HG03196 (cell line): ENCODE results near the gene COMT.

ENCODE experiments used
- ATAC-seq: cut with Tn5 transposase; IDR thresholded peaks from one replicate; pipeline ENCODE4 v1.9.1; 2021; ENCODE audit not compliant: unreplicated experiment

COMT gene

DNA sequence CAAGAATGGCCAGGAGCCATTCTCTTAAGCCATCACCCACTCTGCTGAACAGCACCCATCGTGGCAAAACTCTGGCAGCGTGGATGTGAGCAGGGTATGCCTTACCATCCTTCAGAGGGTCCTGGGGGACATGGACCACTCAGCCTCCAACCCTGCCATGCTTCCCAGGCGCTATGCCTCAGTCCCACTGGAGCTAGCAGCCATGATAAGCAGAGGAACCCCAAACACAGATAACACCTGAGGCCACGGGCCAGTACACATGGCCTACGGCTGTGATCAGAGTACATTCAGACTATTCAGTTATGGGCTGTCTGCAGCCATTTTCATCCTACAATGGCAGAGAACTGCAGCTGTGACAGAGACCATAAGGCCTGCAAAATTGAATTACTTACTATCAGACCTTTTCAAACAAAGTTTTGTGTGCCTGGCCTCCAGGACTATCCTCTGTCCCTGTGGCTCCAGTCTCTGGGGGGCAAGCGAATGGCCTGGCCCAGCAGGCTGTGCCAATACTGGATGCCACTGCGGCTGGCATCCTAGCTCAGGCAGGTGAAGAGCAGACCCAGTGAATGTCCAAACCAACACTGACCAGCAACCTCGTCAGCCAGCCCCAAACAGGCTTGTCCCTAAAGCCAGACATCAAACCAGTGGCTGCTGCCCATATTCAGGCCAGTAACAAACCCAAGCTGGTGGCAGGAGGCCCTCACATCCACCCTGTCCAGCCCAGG lies 68.2 kb downstream of the COMT start:
- ATAC-seq = no peak

GRCh38 chr22:20010307-20011122 lies 68.9 kb downstream of the COMT start:
- ATAC-seq = no peak

GRCh38 chr22:20011123-20011992 lies 69.8 kb downstream of the COMT start:
- no peak for ATAC-seq

DNA sequence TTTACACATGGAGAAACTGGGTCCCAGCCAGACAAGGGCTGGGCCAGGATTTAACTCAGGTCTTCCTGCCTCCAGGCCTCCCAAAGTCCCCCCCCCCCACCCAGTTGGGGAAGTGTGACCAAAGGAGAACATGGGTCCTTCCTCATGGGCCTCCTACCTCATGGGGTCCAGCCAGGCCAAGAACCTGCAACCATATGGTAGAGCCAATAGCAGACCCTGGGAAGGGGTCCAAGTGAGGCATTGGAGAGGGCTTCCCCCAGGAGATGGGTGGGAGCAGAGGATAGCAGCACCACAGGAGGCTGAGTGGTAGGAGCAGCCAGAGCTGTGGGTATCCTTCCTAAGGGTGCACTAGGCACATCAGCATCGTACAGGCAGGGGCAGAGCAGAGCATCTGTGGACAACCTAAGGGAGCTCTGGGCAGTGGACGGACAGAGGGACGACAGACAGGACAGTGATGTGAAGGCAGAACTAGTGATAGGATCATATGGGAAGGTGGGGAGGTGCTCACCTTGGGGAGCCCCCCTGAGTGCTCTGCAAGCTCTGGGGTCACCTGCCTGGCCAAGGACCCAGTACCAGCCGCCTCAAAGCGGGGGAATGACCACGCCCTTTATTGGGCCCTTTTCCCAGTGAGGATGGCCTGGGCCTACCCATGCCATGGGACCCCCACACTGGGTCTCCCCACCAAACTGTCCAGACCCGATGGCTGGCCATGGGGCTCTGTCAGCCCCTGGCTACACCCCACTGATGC lies 70.6 kb downstream of the COMT start:
- no peak for ATAC-seq

DNA sequence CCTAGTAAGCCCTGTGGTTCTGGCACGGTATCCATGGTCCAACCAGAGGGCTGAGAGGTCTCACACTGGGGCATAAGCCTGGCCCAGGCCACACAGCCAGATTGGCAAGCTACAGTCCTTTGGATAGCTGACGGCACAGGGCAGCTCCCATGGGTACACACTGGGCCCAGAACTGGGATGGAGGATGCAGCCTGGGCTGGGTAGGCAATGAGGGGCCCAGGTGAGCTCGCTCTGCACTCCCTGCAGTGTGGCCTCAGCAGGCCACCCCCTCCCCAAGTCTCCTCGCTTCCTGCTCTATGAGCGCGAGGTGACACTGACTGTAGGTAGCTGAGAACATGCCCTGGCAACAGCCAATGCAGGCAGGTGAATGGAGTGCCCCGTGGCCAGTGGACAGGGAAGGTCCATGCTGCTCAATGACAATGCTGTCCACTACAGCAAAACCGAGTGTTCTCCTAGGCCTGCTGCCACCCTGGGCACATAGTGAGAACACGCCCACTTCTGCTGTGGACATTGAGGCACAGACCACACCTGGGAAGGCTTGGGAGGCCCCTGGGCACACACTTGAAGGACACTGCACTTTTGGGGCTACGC lies 71.3 kb downstream of the COMT start:
- no peak for ATAC-seq

DNA sequence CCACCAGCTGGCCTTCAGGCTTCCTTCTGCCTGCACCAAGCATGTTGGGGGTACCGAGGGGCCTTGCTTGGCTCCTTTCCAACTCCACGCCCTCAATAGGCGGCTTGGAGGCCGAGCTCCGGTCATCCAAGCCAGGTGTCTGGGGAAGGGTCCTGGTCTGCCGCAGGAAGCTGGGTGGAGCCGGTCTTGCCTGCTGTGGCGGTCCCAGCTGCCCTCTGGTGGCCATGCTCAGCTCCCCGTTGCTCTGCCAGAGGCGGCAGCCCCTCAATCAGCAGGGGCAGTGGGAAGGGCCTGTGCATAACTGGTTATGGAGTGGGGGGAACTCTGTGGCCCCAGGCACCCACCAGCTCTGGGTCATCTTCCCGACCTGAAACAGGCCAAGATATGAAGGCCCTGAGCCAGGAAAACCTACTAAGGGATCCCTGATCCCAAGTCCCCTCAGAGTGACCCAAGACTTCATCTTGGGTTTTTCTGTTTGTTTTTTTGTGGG lies 71.9 kb downstream of the COMT start:
- ATAC-seq = no peak

- ATAC-seq = no peak
Measured at GRCh38 chr22:20014526-20015186, 73.1 kb downstream of the COMT start.

GRCh38 chr22:20015187-20015625 lies 73.6 kb downstream of the COMT start:
- no peak for ATAC-seq

- ATAC-seq = no peak
Measured at GRCh38 chr22:20015971-20016733, 74.6 kb downstream of the COMT start.

DNA sequence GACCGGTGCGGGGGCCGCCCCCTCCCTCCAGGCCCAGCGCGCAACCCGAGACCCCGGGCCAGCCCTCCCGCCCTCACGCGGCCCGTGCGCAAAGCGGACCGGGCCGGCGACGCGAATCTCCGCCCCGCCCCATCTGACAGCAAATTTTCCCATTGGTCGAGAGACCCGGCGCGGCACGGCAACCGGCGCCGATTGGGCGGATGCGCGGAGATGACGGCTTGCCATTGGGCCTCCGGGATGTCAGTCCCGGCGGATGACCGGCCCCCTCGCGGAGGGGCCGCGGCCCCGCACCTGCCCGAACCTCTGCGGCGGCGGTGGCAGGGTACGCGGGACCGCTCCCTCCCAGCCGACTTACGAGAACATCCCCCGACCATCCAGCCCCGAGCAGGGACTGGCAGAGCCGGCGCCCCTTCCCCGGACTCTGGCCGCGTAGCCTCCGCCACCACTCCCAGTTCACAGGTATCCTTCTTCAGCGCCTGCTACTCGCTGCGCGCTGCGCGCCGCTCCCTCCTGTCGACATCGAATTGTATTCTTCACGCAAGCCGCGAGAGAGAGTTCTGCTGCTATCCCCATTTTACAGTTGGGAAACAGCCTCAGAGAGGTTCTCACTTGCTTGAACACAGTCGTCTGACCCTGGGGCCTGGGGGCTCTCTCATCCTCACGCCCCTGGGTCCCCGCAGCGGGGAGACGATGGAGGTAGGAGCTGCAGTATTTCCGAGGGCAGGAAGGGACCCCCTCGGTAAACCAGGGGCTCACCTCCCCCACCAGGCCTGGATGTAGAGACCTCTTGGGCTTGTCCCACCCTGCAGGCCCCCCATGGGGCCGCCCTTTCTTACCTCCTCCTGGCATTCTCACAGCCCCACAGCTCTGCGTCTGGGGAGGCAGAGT lies 75.4 kb downstream of the COMT start, which contains the start of gene ARVCF:
Gene ARVCF (minus strand): TSS at position 90 of the 888 bp plus-strand sequence. CDS start 26,029 bp downstream, outside the sequence.
- ATAC-seq = peak; percentile 29

DNA sequence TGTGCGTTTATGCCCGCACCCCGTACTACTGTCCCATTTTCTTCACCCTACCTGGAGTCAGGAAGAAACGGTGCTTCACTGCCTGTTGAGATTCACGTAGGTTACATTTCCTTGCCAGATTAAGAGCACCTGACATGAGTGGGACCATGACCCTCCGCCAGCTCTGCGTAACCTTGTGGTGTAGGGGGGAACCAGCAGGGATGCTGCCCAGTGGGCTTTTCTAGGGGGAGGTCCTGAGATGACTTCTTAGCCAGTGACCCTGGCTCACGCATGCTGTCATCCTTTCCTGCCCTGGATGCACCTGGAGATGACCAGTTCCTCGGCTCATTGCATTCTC lies 76.0 kb downstream of the COMT start:
- no peak for ATAC-seq

DNA sequence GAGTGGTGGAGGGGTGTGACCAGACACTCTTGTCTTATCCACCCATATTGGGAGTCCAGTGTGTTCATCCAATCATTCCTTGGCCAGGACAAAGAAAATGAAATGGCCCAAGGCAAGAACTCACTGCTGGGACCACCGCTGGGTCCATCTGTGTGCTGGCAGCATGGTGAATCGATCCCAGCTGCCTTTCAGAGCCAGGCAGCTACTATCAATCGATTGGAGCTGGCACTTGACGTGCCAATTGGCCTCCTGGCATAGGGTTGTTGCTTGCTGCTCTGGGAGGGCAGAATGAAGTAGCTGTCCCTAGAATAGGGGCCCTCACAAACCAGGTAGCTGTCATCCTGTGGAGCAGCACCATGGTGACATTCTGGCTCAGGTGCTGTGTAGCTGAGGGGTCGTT lies 76.4 kb downstream of the COMT start:
- no peak for ATAC-seq
